AG09319 (cell line): ENCODE measurements around the gene GALNT2.

ENCODE experiments used
- DNase-seq: peaks from one replicate; pipeline ENCODE4 v3.0.0-alpha.2; 2010; ENCODE audit warnings: low read depth; ENCODE audit errors: extremely low read depth
- TF ChIP-seq, protein P1 (sequence below): IDR thresholded peaks from 2 replicates; pipeline ENCODE4 v1.5.1; 2011; ENCODE audit warnings: low read depth, mild to moderate bottlenecking, inconsistent platforms, low read length, moderate library complexity

GALNT2 gene

DNA sequence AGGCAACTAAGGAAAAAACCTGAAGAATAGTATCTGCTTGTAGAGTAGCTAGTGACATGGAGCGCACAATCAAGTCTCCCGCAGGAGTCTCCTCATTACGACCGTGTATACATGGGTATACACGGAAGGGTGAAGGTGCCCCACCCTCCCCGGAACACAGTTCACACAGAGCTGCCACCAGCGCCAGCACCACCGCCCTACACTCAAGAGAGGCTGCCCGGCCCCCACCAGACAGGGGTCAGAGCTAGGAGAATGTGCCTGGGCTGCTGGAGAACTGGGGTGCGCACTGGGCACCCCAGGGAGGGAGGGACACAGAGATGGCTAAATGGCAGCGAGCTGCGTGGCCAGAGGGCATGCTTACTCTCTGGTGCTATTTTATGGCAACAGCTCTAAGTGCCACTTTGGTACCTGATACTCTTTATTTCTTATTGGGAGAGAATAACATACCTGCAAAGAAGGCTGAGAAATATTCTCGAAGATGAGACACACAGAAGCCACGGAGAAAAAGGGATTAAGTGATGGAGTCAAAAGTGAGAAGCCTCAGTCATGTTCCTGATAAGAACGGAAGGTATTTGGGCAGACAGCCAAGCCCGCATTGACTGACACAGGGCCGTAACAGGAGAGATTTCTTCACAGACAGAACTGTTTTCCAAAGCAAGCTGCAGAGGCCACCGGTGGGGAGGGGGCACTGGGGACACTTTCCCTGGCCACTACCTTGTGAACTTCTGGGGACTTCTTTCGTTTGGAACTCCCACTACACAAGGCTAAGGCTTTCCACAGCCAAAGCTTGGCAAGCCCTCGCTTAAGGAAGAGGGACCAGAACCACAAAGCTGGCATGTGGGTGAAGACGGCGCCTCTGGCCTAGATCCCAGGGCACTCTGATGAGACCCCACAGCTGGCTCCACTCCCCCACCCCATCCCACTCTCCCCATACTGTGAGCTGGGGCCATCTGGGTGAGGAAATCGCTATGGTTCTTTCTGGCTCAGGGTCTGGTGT lies 251.1 kb downstream of the GALNT2 start:
- TF ChIP-seq, protein P1, sequence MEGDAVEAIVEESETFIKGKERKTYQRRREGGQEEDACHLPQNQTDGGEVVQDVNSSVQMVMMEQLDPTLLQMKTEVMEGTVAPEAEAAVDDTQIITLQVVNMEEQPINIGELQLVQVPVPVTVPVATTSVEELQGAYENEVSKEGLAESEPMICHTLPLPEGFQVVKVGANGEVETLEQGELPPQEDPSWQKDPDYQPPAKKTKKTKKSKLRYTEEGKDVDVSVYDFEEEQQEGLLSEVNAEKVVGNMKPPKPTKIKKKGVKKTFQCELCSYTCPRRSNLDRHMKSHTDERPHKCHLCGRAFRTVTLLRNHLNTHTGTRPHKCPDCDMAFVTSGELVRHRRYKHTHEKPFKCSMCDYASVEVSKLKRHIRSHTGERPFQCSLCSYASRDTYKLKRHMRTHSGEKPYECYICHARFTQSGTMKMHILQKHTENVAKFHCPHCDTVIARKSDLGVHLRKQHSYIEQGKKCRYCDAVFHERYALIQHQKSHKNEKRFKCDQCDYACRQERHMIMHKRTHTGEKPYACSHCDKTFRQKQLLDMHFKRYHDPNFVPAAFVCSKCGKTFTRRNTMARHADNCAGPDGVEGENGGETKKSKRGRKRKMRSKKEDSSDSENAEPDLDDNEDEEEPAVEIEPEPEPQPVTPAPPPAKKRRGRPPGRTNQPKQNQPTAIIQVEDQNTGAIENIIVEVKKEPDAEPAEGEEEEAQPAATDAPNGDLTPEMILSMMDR = no peak
- DNase-seq = no peak

- TF ChIP-seq, protein P1 = no peak
- no peak for DNase-seq
These were observed 252.1 kb downstream of the GALNT2 start for GRCh38 chr1:230319014-230319747.

GRCh38 chr1:230320804-230321203 lies 253.8 kb downstream of the GALNT2 start:
- no peak for DNase-seq
- TF ChIP-seq, protein P1 = no peak

DNA sequence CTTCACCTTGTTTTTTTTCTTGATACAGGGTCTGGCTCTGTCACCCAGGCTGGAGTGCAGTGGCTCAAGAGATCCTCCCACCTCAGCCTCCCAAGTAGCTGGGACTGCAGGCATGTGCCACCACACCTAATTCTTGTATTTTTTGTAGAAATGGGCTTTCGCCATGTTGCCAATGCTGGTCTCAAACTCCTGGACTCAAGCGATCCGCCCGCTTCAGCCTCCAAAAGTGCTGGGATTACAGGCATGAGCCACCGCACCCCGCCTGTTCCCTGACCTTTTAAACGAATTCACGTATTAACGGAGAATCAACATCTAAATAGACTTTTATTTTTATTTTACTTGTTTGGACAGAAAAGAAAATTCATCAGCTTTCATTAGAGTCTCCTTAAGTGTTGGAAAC lies 254.3 kb downstream of the GALNT2 start:
- no peak for DNase-seq
- TF ChIP-seq, protein P1 = no peak

GRCh38 chr1:230321741-230322420 lies 254.8 kb downstream of the GALNT2 start:
- DNase-seq = no peak
- TF ChIP-seq, protein P1 = no peak

- DNase-seq = no peak
- TF ChIP-seq, protein P1 = no peak
These were observed 255.4 kb downstream of the GALNT2 start for GRCh38 chr1:230322421-230322756.
